ENCODE measurements around the gene CCDC170.

The CCDC170 gene

GRCh38 chr6:151639750-151640149 lies 145.9 kb downstream of the CCDC170 start:
- FAIRE-seq = no peak

GRCh38 chr6:151641028-151641427 lies 147.2 kb downstream of the CCDC170 start:
- no peak for FAIRE-seq
- DNase-seq (ENCODE audit: insufficient read length, low spot score) = no peak

More at GRCh38 chr6:151639750-151640149, 145.9 kb downstream of the CCDC170 start:
- DNase-seq (ENCODE audit: insufficient read length, low spot score) = no peak

- FAIRE-seq (no peak), DNase-seq (ENCODE audit: insufficient read length, low spot score) (no peak)
Measured at GRCh38 chr6:151647976-151648639, 154.3 kb downstream of the CCDC170 start.

DNA sequence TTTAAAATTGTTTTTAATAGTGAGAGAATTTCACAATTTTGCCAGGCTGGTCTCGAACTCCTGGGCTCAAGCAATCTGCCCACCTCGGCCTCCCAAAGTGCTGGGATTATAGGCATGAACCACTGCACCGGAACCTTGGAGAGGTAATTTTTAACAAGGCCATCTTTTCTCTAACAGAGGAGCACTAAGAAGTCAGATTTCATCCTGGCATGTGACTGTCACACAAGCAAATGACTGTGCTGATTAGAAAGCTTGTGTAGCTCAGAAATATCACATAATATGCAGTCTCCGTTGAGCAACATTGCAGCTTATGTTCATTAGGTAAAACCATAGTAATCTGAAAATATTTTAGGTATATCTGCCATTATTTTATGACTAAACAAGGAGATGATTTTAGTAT lies 156.0 kb downstream of the CCDC170 start:
- DNase-seq (ENCODE audit: insufficient read length, low spot score) (no peak), FAIRE-seq (no peak)

DNA sequence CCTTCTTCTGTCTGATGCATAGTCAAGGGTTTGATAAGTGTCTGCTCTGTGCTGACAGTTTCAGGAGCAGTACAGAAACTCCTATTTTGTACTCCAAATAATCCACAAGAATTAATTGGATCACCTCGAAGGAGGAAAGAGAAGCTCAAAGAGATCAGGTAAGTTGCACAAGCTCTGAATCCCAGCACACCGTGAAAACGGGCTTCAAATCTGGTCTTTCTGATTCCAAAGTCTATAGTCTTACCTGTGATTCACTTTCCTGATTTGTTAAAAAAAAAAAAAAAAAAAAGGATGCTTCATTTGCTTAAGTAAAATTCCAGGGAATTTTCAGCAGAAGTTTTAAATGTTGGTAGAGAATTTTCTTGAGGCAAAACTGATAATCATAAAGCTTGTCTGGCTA lies 157.8 kb downstream of the CCDC170 start:
- no peak for DNase-seq (ENCODE audit: insufficient read length, low spot score)
- no peak for FAIRE-seq

DNA sequence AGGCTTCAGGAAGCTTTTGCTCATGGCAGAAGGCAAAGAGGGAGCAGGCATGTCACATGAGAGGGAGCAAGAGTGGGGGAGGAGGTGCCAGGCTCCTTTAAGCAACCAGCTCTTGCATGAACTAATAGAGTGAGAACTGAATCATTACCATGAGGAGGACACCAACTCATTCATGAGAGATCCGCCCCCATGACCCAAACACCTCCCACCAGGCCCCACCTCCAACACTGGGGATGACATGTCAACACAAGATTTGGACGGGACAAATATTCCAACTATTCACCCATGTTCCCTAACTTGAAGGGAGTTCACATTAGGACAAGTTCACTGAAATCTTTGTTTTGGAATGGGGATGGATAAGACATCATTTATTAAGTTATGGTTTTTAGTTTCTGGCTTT lies 158.5 kb downstream of the CCDC170 start:
- DNase-seq (ENCODE audit: insufficient read length, low spot score) (no peak), FAIRE-seq (no peak)

DNA sequence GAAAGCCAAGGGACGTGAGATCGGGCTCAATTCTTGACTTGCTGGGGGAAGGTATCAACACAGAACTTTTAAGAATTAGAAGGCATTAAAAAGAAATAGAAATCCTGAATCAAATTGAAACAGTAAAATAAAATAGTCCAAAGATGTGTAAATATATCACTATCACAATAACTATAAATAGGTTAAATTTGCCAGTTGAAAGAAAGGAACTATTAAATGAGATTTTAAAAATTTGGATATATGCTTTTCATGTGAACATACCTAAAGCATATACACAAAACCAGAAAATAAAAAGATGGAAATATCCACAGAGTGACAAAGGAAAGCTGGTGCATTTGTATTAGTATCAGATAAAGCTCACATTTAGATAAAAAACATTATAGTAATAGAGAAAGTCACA lies 161.3 kb downstream of the CCDC170 start:
- FAIRE-seq (no peak), DNase-seq (ENCODE audit: insufficient read length, low spot score) (no peak)

GRCh38 chr6:151656392-151656791 lies 162.6 kb downstream of the CCDC170 start:
- no peak for FAIRE-seq

GRCh38 chr6:151658091-151658490 lies 164.3 kb downstream of the CCDC170 start:
- no peak for FAIRE-seq

More at GRCh38 chr6:151656392-151656791, 162.6 kb downstream of the CCDC170 start:
- DNase-seq (ENCODE audit: insufficient read length, low spot score) = no peak

GRCh38 chr6:151659212-151659611 lies 165.4 kb downstream of the CCDC170 start:
- FAIRE-seq (no peak), DNase-seq (ENCODE audit: insufficient read length, low spot score) (no peak)

More at GRCh38 chr6:151658091-151658490, 164.3 kb downstream of the CCDC170 start:
- no peak for DNase-seq (ENCODE audit: insufficient read length, low spot score)

DNA sequence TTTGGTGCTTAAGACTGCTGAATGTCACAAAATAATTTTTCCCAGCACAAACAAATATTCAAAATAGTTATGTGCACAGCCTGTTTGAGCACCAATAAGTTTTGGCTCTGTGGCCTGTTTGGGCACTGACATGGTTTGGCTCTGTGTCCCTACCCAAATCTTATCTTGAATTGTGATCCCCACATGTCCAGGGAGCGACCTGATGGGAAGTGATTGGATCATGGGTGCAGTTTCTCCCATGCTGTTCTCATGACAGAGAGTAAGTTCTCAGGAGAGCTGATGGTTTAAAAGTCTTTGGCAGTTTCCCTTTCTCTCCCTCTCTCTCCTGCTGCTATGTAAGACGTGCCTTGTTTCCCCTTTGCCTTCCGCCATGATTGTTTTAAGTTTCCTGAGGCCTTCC lies 167.7 kb downstream of the CCDC170 start:
- no peak for FAIRE-seq

GRCh38 chr6:151661928-151662327 lies 168.1 kb downstream of the CCDC170 start:
- DNase-seq (ENCODE audit: insufficient read length, low spot score) (no peak), FAIRE-seq (no peak)

More for the DNA sequence above, 167.7 kb downstream of the CCDC170 start:
- no peak for DNase-seq (ENCODE audit: insufficient read length, low spot score)

- FAIRE-seq (no peak), DNase-seq (ENCODE audit: insufficient read length, low spot score) (no peak)
Measured at GRCh38 chr6:151663559-151663958, 169.7 kb downstream of the CCDC170 start.

- DNase-seq (ENCODE audit: insufficient read length, low spot score) = no peak
Measured at GRCh38 chr6:151664390-151664789, 170.6 kb downstream of the CCDC170 start.

DNA sequence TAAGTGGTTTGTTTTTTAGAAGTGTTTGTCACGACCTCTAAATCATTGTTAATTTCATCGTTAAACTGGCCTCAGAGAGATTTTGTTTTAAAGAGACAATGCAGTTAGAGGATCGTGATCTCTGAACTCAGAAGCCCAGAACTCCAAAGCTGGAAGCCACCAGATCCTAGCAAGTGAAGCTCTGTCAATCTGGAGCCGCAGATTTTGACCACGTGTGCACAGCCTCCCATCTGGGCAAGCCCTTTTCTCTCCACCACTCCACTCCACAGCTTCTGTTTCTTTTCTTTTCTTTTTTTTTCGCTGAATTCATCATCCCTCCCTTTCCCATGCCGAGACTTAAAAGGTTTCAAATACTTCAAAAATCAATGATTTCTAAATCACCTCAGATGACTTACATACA lies 171.5 kb downstream of the CCDC170 start:
- no peak for FAIRE-seq
- DNase-seq (ENCODE audit: insufficient read length, low spot score) = no peak

More at GRCh38 chr6:151664390-151664789, 170.6 kb downstream of the CCDC170 start:
- FAIRE-seq = no peak

GRCh38 chr6:151666526-151666925 lies 172.7 kb downstream of the CCDC170 start:
- FAIRE-seq (no peak), DNase-seq (ENCODE audit: insufficient read length, low spot score) (no peak)

DNA sequence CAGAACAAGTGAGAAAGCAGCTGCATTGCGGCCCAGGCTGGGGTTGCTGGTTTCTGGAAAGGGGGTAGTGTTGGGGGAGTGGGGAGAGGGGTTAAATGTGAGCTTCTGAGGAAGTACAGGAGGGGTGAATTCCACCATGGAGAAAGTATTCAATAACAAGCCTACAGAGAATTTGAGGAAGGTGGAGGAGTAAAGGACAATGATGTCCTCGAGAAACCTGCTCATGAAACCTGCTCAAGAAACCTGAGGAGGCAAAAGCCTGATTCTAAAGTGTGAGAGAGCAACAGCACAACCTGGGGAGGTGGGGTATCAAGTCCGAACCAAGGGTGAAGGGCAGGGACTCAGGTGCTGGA lies 175.4 kb downstream of the CCDC170 start:
- FAIRE-seq (no peak), DNase-seq (ENCODE audit: insufficient read length, low spot score) (no peak)

GRCh38 chr6:151670116-151670515 lies 176.3 kb downstream of the CCDC170 start:
- DNase-seq (ENCODE audit: insufficient read length, low spot score) = no peak
- FAIRE-seq = no peak

Data from HTR-8/SVneo (cell line).